HK-2 (cell line): ENCODE measurements around the gene EXOC2.

Experiments
- DNase-seq: peaks from one replicate; pipeline ENCODE4 v3.0.0-alpha.2; 2018; ENCODE audit not compliant: unreplicated experiment

Gene EXOC2

DNA sequence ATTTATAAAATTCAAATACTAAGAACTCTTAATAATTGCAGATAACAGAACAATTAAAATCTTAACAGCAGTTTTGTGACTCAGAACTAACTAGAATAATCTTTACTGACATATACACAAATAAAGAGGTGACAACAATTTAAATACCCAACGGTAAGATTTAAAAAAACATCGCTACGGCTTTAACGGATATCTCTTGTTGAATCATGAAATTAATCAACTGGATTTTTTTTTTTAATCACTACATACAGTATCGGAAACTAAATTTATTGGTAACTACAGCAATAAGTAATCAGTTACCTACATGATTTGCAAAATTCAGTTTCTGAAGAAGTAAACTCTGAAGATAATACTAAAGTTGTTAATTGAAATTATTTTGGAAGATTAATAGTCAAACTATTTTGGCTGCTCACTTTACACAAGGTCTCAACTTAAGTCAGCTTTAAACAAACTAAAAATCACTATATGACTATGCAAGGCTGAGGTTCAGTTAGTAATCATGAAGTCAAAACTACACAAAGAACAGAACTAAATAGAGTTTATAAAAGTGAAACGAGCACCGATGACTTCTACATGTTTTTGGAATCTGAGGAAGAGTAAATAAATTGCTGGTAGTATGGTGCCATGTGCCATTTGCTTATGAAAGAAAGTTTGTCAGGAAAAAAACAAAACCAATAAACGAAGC, 164.8 kb downstream of the EXOC2 start:
- no peak for DNase-seq

DNA sequence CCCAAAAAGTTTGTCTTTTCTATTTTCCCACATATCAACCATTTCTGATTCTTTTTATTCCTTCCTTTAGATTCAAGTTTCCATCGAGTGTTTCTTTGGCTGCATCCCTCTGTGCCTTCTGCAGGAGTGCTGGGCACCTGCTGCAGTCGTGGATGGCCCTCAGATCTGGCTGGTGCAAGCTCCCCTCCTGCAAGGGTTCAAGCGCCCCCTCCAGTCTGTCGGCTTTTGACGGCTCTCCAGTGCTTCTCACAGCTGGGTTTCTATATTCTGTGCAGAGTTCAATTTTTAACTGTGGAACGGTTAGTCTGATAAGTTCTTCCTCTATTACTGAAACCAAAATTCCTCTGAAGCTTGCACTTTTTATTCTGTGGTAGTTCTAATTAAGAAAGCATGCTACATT, 168.1 kb downstream of the EXOC2 start:
- no peak for DNase-seq

DNA sequence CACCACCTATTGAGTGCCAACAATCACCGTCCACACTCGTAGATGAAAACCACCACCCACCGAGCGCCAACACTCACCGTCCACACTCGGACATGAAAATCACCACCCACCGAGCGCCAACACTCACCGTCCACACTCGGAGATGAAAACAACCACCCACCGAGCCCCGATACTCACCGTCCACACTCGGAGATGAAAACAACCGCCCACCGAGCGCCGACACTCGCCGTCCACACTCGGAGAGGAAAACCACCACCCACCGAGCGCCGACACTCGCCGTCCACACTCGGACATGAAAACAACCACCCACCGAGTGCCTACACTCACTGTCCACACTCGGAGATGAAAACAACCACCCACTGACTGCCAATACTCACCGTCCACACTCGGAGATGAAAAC, 172.1 kb downstream of the EXOC2 start:
- no peak for DNase-seq

DNA sequence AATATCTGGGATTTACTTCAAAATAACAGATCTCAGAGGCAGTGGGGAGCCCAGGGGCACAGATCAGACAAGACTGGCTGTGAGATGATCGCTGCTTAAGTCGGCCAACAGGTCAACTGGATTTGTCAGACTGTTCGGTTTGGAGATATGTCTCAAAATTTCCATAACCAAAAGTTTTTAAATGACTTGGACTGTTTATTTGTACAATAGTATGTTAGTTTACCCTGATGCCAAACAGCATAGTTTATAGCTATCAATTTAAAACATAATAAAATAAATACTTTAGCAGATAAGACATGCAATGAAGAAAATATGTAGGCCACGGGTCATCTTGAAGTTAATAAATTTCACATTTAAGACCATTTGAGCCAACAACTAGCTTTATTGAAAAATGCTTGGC, 174.7 kb downstream of the EXOC2 start:
- no peak for DNase-seq

DNA sequence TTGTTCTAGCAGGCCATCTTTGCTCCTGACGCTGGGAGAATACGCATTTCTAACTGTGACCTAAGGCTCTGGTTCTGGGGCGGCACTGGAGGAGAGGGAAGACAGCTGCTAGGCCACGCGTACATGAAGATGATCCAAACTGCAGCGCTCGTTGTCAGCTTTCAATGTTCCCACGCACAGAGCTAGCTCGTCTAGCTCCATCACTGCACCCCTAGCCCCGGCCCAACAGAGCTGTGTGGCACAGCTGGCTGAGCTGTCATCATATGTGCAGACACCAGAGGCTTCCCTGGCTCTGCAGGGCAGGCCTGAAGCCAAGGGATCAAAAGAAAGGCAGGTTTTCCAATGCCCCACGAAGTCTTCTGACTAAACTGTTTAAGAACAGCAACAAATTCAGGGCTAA, 176.7 kb downstream of the EXOC2 start:
- no peak for DNase-seq

DNA sequence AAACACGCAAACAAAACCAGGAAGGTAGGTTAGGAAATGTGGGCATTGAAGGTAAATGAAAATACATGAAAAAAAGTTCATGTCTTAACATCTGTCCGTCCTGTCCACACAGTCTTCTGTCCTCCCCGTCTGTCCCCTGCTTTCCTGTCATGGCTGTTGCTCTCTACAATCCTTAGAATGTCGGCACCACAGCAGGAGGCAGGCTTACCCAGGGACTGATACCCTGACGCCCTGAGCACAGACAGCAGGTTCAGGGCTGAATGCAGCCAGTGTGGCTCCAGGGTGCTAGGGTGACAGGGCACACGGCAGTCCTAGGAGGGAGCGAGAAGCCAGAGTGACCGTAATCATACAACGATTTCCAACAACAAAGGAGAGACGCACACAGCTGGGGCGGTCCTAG, 177.7 kb downstream of the EXOC2 start:
- DNase-seq, result no peak

DNA sequence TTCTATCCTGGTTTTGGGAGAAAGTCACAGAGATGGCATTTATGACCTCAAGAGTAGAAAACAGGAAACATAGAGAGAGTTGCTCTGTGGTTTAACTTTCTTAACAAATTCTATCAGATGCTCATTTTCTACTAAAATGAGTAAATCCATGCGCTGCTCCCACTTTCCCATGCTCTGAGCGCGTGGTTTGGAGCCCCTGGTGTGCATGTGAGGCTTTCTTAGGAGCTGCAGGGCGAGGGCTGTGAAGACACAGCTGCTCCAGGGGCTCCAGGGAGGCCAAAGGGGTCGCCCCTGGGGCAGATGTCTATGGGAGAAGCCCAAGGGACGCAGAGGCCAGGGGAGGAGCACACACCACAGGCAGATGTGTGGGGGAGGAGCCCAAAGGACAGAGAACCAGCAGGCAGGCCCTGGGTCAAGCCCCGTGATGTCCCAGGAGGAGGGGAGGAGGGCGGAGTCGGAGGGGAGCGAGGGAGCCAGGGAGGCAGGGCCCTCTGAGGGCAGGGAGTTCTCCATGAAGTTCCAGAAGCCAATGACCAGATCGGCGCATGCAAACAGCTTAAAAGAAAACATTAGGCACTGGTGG, 178.5 kb downstream of the EXOC2 start:
- DNase-seq, result no peak

DNA sequence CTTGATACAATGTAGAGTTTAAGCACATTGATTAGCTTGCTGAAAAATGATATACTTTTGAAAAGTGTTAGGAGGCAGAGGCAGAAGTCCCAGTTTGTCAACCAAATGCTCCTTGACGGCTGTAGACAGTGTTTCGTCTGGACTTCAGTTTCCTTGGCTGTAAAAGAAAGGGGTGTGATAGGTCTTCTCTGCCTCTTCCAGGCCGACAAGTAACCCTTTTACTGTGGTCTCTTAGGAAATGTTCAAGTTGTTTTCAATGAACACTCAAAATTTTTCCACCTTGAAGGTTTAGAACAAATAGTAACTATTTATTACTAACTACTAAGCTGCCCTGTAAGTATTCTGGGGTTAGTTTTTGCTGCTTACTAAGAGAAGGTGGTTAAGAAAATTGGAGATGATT, 179.0 kb downstream of the EXOC2 start:
- no peak for DNase-seq

DNA sequence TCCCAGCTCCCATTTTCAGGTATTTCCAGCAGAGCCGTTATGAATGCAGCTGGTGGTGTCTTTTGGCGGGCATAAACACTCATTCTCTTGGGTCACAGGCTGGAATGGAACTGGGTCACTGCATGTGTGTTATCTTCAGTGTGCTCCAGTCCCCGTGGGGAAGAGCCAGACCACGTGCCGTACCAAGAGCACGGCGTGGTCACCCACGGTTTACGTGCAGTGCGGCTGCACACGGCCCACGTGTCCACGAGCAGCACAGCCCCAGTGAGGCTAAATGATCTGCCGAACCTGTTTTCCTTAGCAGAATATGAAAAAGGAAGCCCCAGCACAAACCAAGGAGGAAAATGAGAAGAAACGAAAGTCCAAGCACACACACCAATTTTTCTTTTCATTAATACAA, 179.9 kb downstream of the EXOC2 start:
- no peak for DNase-seq

DNA sequence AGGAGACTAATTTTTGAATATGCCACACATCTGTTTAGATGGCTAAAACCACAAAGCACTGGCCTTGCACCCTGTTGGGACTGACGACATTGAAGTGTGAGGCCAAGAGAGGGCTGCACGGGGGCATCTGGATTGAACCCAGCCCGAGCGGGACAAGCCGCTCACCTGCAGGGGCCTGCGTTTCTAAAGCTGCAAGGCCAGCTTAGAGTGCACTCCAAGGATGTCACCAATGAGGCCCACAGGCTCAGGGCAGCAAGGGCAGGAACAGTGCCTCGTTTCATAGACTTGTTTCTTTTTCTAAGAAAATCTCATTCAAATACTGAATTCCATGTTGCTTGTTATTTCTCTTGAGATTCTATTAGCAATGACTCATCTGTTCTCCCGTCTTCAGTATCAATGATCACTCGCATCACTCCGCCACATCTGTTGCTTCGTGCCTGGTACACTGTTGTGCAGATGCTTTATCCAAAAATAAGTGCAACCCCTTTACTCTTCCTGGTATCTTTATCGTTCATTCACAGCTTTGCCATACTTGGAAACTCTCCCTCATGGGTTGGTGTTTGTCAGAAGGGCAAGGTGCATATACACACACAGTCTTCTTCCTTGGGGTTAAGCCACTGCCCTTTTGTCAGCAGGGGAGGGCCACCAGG, 181.3 kb downstream of the EXOC2 start:
- no peak for DNase-seq

DNA sequence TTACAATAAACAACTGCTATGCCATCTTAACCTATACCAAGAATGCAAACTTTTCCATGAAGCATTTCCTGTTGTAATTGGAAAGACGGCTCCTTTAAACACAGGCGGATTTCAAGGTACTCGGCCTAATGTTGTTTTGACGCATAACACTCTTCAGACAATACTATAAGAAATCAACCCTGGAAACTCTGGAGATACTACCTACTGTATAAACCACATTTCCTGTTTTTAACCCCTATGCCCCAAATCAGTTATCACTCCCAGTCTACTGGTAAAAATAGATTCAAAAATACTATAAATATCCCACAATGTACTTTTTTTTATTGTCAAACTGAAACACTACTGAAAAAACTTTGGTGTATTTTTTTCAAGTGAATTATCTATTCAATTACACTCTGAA, 183.3 kb downstream of the EXOC2 start:
- no peak for DNase-seq

DNA sequence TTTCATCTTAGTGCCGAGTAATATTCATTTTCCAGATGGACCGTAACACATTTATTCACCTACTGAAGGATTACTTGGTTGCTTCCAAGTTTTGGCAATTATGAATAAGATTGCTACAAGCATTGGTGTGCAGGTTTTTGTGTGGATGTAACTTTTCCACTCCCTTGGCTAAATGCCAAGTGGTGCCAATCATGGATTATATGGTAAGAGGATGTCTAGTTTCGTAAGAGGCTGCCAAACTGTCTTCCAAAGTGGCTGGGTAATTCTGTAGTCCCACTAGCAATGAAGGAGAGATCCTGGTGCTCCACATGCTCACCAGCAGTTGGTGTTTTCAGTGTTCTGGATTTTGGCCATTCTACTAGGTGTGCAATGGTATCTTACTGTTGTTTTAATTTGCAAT, 184.3 kb downstream of the EXOC2 start:
- no peak for DNase-seq

DNA sequence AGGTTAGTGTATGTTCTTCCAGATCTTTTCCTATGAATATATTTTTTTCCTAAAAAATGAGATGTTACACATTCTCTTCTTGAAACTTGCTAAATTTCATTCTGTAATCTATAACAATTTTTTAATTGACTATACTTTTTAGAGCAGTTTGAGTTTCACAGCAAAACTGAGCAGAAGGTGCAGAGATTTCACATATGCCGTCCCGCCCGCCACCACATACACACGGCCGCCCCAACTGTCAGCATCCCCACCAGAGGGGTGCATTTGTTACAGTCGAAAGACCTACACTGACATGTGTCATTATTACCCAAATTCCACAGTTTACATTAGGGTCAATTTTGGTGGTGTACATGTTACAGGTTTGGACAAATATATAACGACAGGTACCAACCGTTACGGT, 184.9 kb downstream of the EXOC2 start:
- no peak for DNase-seq

DNA sequence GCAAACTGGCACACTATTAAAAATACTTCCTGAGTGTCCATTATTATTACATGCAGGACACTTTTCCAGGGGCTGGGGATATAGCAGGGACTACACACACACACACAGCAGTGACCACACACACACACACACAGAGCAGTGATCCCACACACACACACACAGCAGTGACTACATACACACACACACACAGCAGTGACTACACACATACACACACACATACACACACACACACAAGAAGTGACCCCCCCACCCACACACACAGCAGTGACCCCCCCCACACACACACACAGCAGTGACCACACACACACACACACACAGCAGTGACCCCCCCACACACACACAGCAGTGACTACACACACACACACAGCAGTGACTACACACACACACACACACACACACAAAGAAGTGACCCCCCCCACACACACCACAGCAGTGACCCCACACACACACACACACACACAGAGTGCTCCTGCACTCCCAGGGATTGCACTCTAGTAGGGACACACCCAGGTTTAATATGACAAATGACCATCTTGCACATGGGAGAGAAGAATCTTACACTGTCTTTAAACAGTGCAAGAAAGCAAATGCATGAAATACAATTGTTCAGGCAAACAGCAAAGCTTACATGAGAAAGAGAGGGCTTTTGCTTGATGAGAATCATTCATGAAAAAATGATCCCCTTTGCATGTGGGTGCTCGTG, 185.9 kb downstream of the EXOC2 start:
- DNase-seq, result no peak

DNA sequence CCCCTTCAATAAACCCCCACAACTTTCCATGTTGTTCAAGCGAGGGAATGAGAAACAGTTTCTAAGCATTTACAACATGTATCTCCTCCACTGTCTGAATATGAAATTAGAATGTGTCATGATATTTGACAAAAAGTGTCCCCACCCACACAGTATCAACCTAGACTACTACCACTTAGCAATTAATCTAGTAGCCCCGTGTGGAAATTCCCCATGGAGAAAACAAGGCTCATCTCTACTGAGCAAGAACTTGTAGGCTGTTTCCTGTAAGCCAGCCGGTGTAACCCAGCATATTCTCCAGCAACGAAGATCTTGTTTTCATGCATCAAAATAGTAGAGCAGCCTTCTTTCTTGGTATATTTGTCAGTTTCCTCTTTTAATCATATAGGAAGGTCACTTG, 186.4 kb downstream of the EXOC2 start:
- no peak for DNase-seq

DNA sequence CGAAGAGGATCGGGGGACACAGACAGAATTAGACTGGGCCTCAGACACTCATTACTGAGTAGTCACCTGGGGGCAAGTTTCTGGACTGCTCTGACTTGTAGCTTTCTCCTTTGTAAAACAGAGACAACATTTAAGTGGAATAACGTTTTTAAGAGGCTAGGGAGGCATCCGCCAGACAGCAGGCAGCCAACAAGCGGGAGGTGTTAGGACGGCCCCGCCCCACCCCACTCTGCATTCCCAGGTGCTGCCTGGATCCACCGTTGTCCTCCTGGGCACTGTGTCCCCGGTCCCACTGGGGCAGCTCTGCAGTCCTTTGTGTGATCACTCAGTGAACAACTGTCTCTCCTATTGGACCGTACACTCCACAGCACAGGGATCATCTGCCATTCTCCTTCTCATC, 187.6 kb downstream of the EXOC2 start:
- DNase-seq, result no peak

DNA sequence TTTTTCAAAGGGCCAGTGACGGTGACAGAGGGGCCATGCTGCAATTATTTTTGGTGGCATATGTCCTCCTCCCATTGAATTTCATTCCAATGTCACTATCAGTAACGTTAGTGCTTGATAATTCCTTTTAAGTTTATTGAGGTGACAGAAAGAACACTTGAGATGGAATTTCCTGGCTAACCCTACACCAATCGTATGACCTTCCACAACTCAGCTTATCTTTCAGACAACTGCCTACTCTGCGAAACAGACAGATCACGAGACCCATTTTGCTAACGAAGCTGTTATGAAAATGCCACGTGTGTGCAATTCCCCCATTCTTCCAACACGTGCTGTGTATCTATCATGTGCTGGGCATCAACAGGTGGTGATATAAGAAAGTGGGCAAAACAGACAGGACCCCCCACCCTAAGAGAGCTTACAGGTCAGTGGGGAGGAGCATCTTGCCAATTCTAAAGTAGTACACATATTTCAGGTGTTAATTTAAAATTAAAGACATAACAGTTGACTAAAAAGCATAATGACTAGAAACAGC, 188.4 kb downstream of the EXOC2 start:
- DNase-seq, result no peak

DNA sequence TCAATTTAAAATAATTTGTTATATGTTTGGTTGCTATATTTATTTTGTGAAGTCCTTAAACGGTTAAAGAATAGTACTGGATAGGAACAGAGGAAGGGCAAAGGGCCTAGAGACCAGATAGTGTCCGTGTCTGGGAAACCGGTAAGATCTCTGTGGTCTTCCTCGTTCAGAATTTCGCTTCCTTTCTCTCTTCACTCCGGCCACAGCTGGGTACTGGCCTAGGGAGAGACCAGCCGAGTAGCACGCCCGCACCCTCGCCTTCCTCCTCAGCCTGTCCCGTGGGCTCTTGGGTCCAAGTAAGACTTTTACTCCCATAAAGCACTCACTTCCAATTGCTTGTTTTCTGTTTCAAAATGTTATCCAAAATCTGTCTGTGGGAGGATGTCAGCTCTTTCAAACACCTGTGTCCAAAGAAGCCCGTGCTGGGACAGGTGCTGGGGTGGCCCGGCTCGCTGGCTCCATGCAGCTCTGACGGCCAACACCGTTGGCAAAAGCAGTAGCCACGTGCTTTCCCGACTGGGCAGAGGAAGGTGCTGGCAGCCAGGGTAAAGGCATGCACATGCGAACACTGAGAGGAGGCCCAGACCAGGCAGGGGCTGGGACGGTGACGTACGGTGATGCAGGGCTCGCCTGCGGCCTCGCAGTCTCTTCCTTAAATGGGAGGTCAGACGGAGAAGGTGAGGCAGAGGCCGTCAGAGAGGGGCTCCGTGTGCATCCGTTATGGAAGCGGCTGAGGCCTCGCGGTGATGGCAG, 189.2 kb downstream of the EXOC2 start:
- no peak for DNase-seq

DNA sequence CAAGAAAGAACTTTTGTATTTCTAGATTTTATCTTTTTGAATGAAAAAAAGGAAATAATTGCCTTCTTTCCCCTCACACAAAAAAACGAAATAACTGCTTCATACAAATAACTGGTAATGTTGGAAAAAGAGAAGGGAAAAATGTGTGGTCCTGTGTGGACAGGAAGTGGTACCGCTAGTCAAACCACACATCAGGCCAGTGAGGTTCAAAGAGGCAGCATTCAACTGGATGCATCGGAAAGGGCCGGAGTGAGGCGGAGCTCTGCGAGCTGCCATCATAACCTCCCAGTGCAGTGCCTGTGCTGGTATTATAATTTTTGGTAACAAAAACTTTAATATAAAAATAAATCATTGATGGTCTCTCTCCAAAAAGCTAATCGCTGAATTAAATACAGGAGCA, 190.2 kb downstream of the EXOC2 start:
- DNase-seq, result no peak

DNA sequence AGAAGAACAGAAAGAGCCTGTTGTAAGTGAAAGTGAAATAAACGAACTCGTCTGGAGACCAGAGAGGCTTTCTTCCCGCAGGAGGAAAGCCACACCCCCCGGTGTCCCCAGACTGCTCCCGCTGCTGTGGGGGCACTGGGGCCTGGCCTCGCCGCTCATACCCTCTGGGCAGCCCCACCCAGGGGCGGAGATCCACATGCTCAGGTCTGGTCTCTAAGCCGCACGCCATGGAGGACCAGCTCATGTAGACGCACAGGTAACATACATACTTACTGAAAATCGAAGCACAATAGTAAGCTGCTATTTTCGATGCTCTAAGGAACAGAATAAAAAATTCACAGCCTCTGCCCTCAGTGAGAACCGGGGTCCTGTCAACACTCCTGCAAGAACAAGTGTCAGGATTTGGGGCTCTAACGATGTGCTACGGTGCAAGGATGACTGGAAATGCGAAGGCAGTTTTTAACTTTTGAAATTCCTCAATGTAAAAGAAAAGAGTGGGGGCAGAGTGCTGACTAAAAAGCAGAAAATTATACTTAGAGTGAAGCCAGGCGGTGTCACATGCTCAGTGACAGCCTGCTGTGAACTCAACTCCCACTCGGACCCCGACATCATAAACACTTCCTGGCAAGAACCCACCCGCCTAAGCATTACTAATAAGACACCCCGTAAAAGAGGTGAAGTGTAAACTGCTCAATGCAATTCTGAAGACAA, 190.9 kb downstream of the EXOC2 start:
- no peak for DNase-seq

DNA sequence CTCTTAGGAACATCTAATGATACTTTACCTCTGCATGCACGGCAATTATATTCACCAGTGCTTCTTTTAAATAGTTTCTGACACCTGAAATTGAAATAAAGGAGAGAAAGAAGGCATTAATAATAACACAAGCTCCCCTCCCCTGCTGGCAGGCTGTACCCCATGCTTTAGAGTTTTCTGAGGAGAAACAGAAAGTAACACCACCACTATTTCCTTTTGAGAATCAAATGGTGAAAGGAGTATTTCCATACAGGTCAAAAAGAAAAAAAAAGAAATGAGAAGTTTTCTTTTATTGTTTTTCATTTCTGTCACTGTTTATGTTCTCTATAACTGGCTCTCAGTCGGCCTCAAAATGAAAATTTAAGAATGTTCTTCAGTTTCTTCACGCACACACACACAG, 193.3 kb downstream of the EXOC2 start:
- no peak for DNase-seq
